SK-N-SH (cell line): ENCODE results near the gene PHC2. TPM values are rescaled to one million over a fixed set of nuclear protein-coding genes. Genes with fewer than 3 reads are reported as not detected.
A peak's percentile ranks its signal among the peaks of the same experiment; 100 is the strongest.

ENCODE experiments used
- CTCF ChIA-PET: fragments of 300-600, 350-600 bp; formaldehyde crosslinking; extraction: SDS; loops from one replicate; lab custom pipeline; 2021; lab: Yijun Ruan, JAX
- POLR2A ChIA-PET: fragments of 350-600 bp; sonication (Branson Sonifier 250); formaldehyde crosslinking; extraction: SDS; loops from one replicate; lab custom pipeline; 2020; ENCODE audit warnings: antibody characterized with exemption, inconsistent platforms; lab: Yijun Ruan, JAX
- DNase-seq: peaks from one replicate; pipeline ENCODE4 v3.0.0; 2012
- H2AFZ ChIP-seq: fragments of 200-600 bp; sonication (generic); 2 replicates; pipeline ENCODE4 v1.8.1; 2016; ENCODE audit warnings: antibody characterized with exemption, mild to moderate bottlenecking, low read depth
- H3F3A ChIP-seq: fragments of 200-600 bp; sonication (generic); replicated peaks from 2 replicates; pipeline ENCODE3; 2016; ENCODE audit warnings: antibody characterized with exemption, mild to moderate bottlenecking; ENCODE audit not compliant: insufficient read depth
- H3K27ac ChIP-seq, 2 experiments: fragments of 200-500 bp in 1 of 2; fragments of 200-600 bp in 1 of 2; sonication (Bioruptor generic) in 1 of 2; sonication (generic), shearing (Covaris generic) in 1 of 2; 2 replicates each; pipeline versions ENCODE4 v1.5.1 to v1.6.1; 2014 to 2016; ENCODE audit warnings: low read depth in 2 of 2, inconsistent platforms in 1 of 2, low read length in 1 of 2, mild to moderate bottlenecking in 1 of 2, mixed read lengths in 1 of 2
- H3K27me3 ChIP-seq: fragments of 200-600 bp; sonication (generic), shearing (Covaris generic); 2 replicates; pipeline ENCODE4 v1.6.1; 2016; ENCODE audit warnings: mixed run types; ENCODE audit not compliant: insufficient read depth
- H3K36me3 ChIP-seq, 2 experiments: fragments of 200-500 bp in 1 of 2; fragments of 200-600 bp in 1 of 2; sonication (Bioruptor generic) in 1 of 2; sonication (generic) in 1 of 2; replicated peaks in 1 of 2; 2 replicates each; pipeline versions ENCODE3 to v1.5.1; 2014 to 2016; ENCODE audit warnings: low read length in 1 of 2, mild to moderate bottlenecking in 1 of 2; ENCODE audit not compliant: insufficient read depth in 2 of 2, control insufficient read depth in 1 of 2
- H3K4me1 ChIP-seq, 2 experiments: fragments of 200-500 bp in 1 of 2; fragments of 200-600 bp in 1 of 2; sonication (Bioruptor generic) in 1 of 2; sonication (generic), shearing (Covaris generic) in 1 of 2; 2 replicates each; pipeline versions ENCODE4 v1.5.1 to v1.6.1; 2014 to 2016; ENCODE audit warnings: low read depth in 1 of 2, low read length in 1 of 2, mixed run types in 1 of 2; ENCODE audit not compliant: insufficient read depth in 2 of 2, control insufficient read depth in 1 of 2
- H3K4me2 ChIP-seq: fragments of 200-600 bp; sonication (generic), shearing (Covaris generic); 2 replicates; pipeline ENCODE4 v1.6.1; 2017; ENCODE audit warnings: mixed run types
- H3K4me3 ChIP-seq, 2 experiments: fragments of 200-500 bp in 1 of 2; fragments of 200-600 bp in 1 of 2; sonication (Bioruptor generic) in 1 of 2; sonication (generic), shearing (Covaris generic) in 1 of 2; 2 replicates each; pipeline versions ENCODE4 v1.5.1 to v1.8.1; 2014 to 2016; ENCODE audit warnings: low read depth in 2 of 2, inconsistent platforms in 1 of 2, low read length in 1 of 2, mild to moderate bottlenecking in 1 of 2, mixed read lengths in 1 of 2, moderate library complexity in 1 of 2
- H3K79me2 ChIP-seq: fragments of 200-600 bp; sonication (generic); 2 replicates; pipeline ENCODE4 v1.8.1; 2017; ENCODE audit warnings: mild to moderate bottlenecking; ENCODE audit not compliant: insufficient read depth
- H3K9ac ChIP-seq: fragments of 200-600 bp; sonication (generic); 2 replicates; pipeline ENCODE4 v1.6.1; 2017; ENCODE audit warnings: mixed run types
- H3K9me2 ChIP-seq: fragments of 200-600 bp; sonication (generic); 2 replicates; pipeline ENCODE4 v1.6.1; 2017; ENCODE audit warnings: mixed run types
- H3K9me3 ChIP-seq: fragments of 200-600 bp; sonication (generic); 2 replicates; pipeline ENCODE4 v1.6.1; 2017; ENCODE audit warnings: mixed run types, mild to moderate bottlenecking, moderate library complexity
- H4K20me1 ChIP-seq: fragments of 200-600 bp; sonication (generic); 2 replicates; pipeline ENCODE4 v1.6.1; 2017; ENCODE audit warnings: mild to moderate bottlenecking, mixed run types; ENCODE audit not compliant: insufficient read depth
- CHD2 ChIP-seq: fragments of 150-350 bp; IDR thresholded peaks from 2 replicates; pipeline ENCODE4 v1.6.1; 2018; ENCODE audit warnings: low read length; ENCODE audit not compliant: partially characterized antibody
- GATA2 ChIP-seq: sonication (generic); formaldehyde crosslinking; IDR thresholded peaks from 2 replicates; pipeline ENCODE4 v1.5.0; 2020; ENCODE audit warnings: mild to moderate bottlenecking, missing genetic modification reagents
- MEF2A ChIP-seq: IDR thresholded peaks from 2 replicates; pipeline ENCODE4 v1.4.0; 2012; ENCODE audit warnings: low read depth, borderline replicate concordance
- NRF1 ChIP-seq: IDR thresholded peaks from 2 replicates; pipeline ENCODE4 v1.6.1; 2012; ENCODE audit warnings: low read depth, mild to moderate bottlenecking, low read length
- RCOR1 ChIP-seq: fragments of 150-350 bp; IDR thresholded peaks from 2 replicates; pipeline ENCODE4 v1.6.1; 2017; ENCODE audit warnings: antibody characterized with exemption, low read length
- REST ChIP-seq: IDR thresholded peaks from 2 replicates; pipeline ENCODE4 v1.6.1; 2012; ENCODE audit warnings: mild to moderate bottlenecking, low read depth, low read length, moderate library complexity
- RXRA ChIP-seq: IDR thresholded peaks from 2 replicates; pipeline ENCODE4 v1.4.0; 2012; ENCODE audit warnings: low read depth, mild to moderate bottlenecking, borderline replicate concordance
- SIN3A ChIP-seq: IDR thresholded peaks from 2 replicates; pipeline ENCODE4 v1.6.1; 2012; ENCODE audit warnings: low read depth, mild to moderate bottlenecking, low read length, moderate library complexity, borderline replicate concordance
- TAF1 ChIP-seq: IDR thresholded peaks from 2 replicates; pipeline ENCODE4 v1.6.1; 2012; ENCODE audit warnings: low read depth, mild to moderate bottlenecking, low read length, moderate library complexity, borderline replicate concordance
- TEAD4 ChIP-seq: IDR thresholded peaks from 2 replicates; pipeline ENCODE4 v1.4.0; 2012; ENCODE audit warnings: mild to moderate bottlenecking, borderline replicate concordance; ENCODE audit not compliant: insufficient read depth
- ZBTB33 ChIP-seq: IDR thresholded peaks from 2 replicates; pipeline ENCODE4 v1.4.0; 2012; ENCODE audit warnings: low read depth, borderline replicate concordance
- WGBS: methylation state at CpG from one replicate; pipeline ENCODE4 v1.1.6; 2017; ENCODE audit warnings: low lambda C conversion rate; 5-methylcytosine and 5-hydroxymethylcytosine counted together
- polyA plus RNA-seq, 3 experiments: library from polyadenylated mRNA; depleted of rRNA; stranded (reverse); fragments of >200 nt; gene quantifications; 2 replicates each; pipeline ENCODE4 v1.2.3, GENCODE V29; 2012

The PHC2 gene
- polyA plus RNA-seq, 1 of the 3 experiments (the other 2 are of a cell fraction): 98.7 TPM

GRCh38 chr1:33428661-33429060, 2.2 kb downstream of the PHC2 start:
- DNase-seq: no peak
- no peaks in the 10 kb centered on the region for H3K27me3 ChIP-seq
- H3K9ac ChIP-seq: no peak overlapping the region
- peak overlapping the region in 1 of 2 experiments; percentile 19; a peak in 1 of 4 replicates for H3K27ac ChIP-seq
- no peaks in the 10 kb centered on the region for H3K9me3 ChIP-seq
- H3K4me3 ChIP-seq: peak overlapping the region in 1 of 2 experiments; percentile 71; a peak in 2 of 4 replicates
- peaks cover 14% of the 10 kb centered on the region for H3K79me2 ChIP-seq
- peaks cover 36% of the 10 kb centered on the region for H3F3A ChIP-seq
- TF ChIP-seq TAF1: no peak
- POLR2A ChIA-PET: no interaction called here
- H3K36me3 ChIP-seq: peaks cover 0 to 7% of the 10 kb centered on the region in 2 experiments
- no peak overlapping the region for H2AFZ ChIP-seq
- no peaks in the 10 kb centered on the region for H4K20me1 ChIP-seq
- CTCF ChIA-PET: interaction anchor here (0.6 to 1.9 kb wide), 7 partner anchors 8 to 477 kb away, joined by 3 to 7 read pairs (median 3); no protein-coding TSS in a partner anchor
- H3K4me2 ChIP-seq: peak overlapping the region; percentile 84
- peaks cover 13 to 38% of the 10 kb centered on the region in 2 experiments for H3K4me1 ChIP-seq
- WGBS: 90% methylated on average over 2 of the region's 2 CpGs
- no peaks in the 10 kb centered on the region for H3K9me2 ChIP-seq

GRCh38 chr1:33426916-33427315, 4.0 kb downstream of the PHC2 start:
- Histone ChIP-seq H4K20me1 (no peaks in the 10 kb centered on the region), H3K4me2 (no peak overlapping the region), H3K9ac (no peak overlapping the region), H3F3A (peaks cover 27% of the 10 kb centered on the region), H3K9me3 (no peaks in the 10 kb centered on the region), H3K9me2 (no peaks in the 10 kb centered on the region), H2AFZ (no peak overlapping the region), H3K4me1 (peaks cover 13 to 43% of the 10 kb centered on the region in 2 experiments), H3K36me3 (peaks cover 0 to 7% of the 10 kb centered on the region in 2 experiments), H3K27me3 (no peaks in the 10 kb centered on the region), H3K4me3 (no peak overlapping the region), H3K79me2 (peaks cover 31% of the 10 kb centered on the region), H3K27ac (no peak overlapping the region)
- WGBS: 73% methylated on average over 3 of the region's 3 CpGs
- TF ChIP-seq MEF2A: no peak
- TF ChIP-seq TEAD4: no peak
- TF ChIP-seq NRF1: no peak
- TF ChIP-seq REST: no peak
- no peak for TF ChIP-seq GATA2 (CRISPR knock-in tag)
- TF ChIP-seq RXRA: no peak
- TF ChIP-seq SIN3A: no peak
- TF ChIP-seq CHD2: no peak
- TF ChIP-seq ZBTB33: no peak
- no peak for TF ChIP-seq RCOR1
- no peak for DNase-seq
- ChIA-PET CTCF (interaction anchor here (1.5 kb wide), 1 partner anchor 131 kb away, joined by 7 read pairs; no protein-coding TSS in a partner anchor), POLR2A (no interaction called here)
